Measurements from ENCODE around the gene GOLGA8S.
"Not testable (repeated sequence)": the region's sequence is repeated elsewhere in the genome, so short reads cannot be mapped to it uniquely, and the experiment has no call there.

GOLGA8S gene, protein sequence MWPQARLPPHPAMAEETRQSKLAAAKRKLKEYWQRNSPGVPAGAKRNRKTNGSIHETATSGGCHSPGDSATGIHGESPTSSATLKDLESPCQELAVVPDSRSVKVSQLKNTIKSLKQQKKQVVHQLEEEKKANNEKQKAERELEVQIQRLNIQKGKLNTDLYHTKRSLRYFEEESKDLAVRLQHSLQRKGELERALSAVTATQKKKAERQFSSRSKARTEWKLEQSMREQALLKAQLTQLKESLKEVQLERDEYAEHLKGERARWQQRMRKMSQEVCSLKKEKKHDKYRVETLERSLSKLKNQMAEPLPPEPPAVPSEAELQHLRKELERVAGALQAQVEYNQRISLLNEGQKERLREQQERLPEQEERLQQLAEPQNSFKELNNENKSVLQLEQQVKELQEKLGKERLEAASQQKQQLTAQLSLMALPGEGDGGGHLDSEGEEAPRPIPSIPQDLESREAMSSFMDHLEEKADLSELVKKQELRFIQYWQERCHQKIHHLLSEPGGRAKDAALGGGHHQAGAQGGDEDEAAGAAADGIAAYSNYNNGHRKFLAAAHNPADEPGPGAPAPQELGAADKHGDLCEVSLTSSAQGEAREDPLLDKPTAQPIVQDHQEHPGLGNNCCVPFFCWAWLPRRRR

GRCh38 chr15:23354448-23354847, at the start of gene GOLGA8S:
GOLGA8S (plus strand) TSS chr15:23354748; CDS start chr15:23354810, 62 bp downstream.
- not testable (repeated sequence) for H3K36me3 Mint-ChIP-seq; ATAC-seq; H3K4me1 Mint-ChIP-seq; H3K9me3 Mint-ChIP-seq; H3K4me3 Mint-ChIP-seq; H3K27ac Mint-ChIP-seq; DNase-seq (ENCODE audit: low spot score in 2 of 2)

- ATAC-seq; DNase-seq (ENCODE audit: low spot score in 2 of 2); H3K9me3 Mint-ChIP-seq: not testable (repeated sequence)
- Mint-ChIP-seq H3K4me3 (peak overlapping the region; percentile 98), H3K27ac (peak overlapping the region; percentile 96), H3K4me1 (peaks cover 50% of the 10 kb centered on the region), H3K36me3 (peaks cover 40% of the 10 kb centered on the region)
Measured at GRCh38 chr15:23304805-23305204, 49.7 kb upstream of the GOLGA8S start.

DNA sequence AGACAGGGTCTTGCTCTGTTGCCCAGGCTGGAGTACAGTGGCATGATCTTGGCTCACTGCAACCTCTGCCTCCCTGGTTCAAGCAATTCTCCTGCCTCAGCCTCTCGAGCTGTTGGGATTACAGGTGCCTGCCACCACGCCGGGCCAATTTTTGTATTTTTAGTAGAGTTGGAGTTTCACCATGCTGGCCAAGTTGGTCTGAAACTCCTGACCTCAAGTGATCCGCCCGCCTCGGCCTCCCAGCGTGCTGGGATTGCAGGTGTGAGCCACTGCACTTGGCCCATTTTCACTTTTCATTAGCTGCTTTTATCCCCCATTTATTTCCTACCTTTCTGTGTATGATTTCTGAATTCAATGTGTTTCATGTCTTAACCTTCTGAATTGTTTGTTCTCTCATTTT, 48.6 kb upstream of the GOLGA8S start:
- peak in 1 of 2 donors; percentile 30 for DNase-seq (ENCODE audit: low spot score in 2 of 2)
- H3K9me3 Mint-ChIP-seq, H3K4me3 Mint-ChIP-seq, ATAC-seq: not testable (repeated sequence)
- peaks cover 52% of the 10 kb centered on the region for H3K36me3 Mint-ChIP-seq
- H3K27ac Mint-ChIP-seq, result peak overlapping the region; percentile 96
- peaks cover 50% of the 10 kb centered on the region for H3K4me1 Mint-ChIP-seq

DNA sequence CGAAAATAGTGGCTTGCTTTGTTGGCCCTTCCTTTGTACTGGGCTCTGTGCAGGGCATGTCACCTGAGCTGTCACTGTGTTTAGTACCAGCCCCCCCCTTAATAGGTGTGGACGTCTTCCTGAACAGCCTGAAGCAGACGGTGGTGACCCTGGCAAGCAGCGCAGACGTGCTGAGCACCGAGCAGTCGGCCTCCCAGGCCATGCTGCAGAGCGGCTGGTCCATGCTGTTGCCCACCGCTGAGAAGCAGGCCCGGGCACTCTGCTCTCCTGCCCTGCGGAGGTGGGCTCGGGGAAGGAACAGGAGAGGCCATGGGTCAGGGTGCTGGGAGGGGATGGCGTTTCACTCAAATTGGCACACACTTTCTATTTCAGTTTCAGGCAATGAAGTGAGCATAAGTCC, 43.3 kb upstream of the GOLGA8S start:
- H3K36me3 Mint-ChIP-seq, result peaks cover 60% of the 10 kb centered on the region
- DNase-seq (ENCODE audit: low spot score in 2 of 2), result peak in 1 of 2 donors; percentile 41
- not testable (repeated sequence) for ATAC-seq, H3K9me3 Mint-ChIP-seq, H3K4me3 Mint-ChIP-seq
- peaks cover 26% of the 10 kb centered on the region for H3K4me1 Mint-ChIP-seq
- peak overlapping the region; percentile 17 for H3K27ac Mint-ChIP-seq

DNA sequence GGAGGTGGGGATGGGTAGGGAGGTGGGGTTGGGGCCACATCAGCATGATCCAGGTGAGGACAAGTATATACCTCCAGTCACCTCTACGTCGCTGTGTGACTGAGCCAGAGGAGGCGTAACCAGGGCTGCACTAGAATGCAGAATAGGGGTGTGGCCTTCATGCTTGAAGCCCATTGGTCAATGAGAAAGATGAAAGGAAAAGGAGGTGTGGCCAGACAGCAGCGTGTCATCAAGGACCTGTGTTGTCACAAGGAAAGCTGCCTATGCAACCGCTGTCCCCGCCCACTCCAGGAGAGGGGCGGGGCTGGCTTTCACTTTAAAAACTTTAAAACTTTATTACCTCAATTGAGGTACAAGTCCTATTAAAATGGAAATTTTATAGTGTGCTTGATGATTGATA, 20.5 kb upstream of the GOLGA8S start, which contains the start of gene GOLGA6L26:
TSS of gene GOLGA6L26 (minus strand) at position 101 of the 400 bp plus-strand sequence. CDS start at position 40, 61 bp downstream.
- H3K36me3 Mint-ChIP-seq, ATAC-seq: not testable (repeated sequence)

DNA sequence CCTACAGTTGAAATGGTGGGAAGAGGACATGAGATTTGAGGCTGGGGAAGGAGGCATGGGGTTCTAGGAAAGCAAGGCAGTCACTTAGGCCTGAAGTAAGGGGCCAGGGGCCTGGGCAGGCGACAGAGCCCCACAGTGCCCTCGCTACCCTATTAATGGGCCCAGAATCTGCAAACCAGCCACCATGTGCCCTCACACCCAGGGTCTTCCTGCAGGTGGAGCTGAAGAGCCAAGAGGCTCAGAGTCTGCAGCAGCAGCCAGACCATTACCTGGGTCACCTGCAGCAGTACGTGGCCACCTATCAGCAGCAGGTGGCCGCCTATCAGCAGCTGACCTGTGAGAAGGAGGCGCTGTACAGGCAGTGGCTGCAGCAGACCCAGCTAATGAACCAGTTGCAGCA, 8.1 kb downstream of the GOLGA8S start:
- H3K9me3 Mint-ChIP-seq; DNase-seq (ENCODE audit: low spot score in 2 of 2); ATAC-seq; H3K4me3 Mint-ChIP-seq; H3K36me3 Mint-ChIP-seq; H3K27ac Mint-ChIP-seq; H3K4me1 Mint-ChIP-seq: not testable (repeated sequence)

More for the DNA sequence above, 20.5 kb upstream of the GOLGA8S start, which contains the start of gene GOLGA6L26:
- not testable (repeated sequence) for H3K9me3 Mint-ChIP-seq; H3K4me3 Mint-ChIP-seq; H3K27ac Mint-ChIP-seq; DNase-seq (ENCODE audit: low spot score in 2 of 2); H3K4me1 Mint-ChIP-seq

- ATAC-seq; H3K36me3 Mint-ChIP-seq; H3K4me3 Mint-ChIP-seq; DNase-seq (ENCODE audit: low spot score in 2 of 2); H3K4me1 Mint-ChIP-seq; H3K27ac Mint-ChIP-seq; H3K9me3 Mint-ChIP-seq: not testable (repeated sequence)
Measured at GRCh38 chr15:23364261-23364660, 9.7 kb downstream of the GOLGA8S start.

- no peak for DNase-seq (ENCODE audit: low spot score in 2 of 2)
- Mint-ChIP-seq H3K36me3 (no peaks in the 10 kb centered on the region), H3K27ac (no peak overlapping the region), H3K9me3 (no peaks in the 10 kb centered on the region), H3K4me1 (no peaks in the 10 kb centered on the region), H3K4me3 (no peak overlapping the region)
- ATAC-seq, result no peak
Measured at GRCh38 chr15:23370578-23370977, 16.0 kb downstream of the GOLGA8S start.

- H3K36me3 Mint-ChIP-seq; H3K4me3 Mint-ChIP-seq; H3K4me1 Mint-ChIP-seq; ATAC-seq; DNase-seq (ENCODE audit: low spot score in 2 of 2); H3K27ac Mint-ChIP-seq; H3K9me3 Mint-ChIP-seq: not testable (repeated sequence)
Measured at GRCh38 chr15:23371134-23371533, 16.6 kb downstream of the GOLGA8S start.

DNA sequence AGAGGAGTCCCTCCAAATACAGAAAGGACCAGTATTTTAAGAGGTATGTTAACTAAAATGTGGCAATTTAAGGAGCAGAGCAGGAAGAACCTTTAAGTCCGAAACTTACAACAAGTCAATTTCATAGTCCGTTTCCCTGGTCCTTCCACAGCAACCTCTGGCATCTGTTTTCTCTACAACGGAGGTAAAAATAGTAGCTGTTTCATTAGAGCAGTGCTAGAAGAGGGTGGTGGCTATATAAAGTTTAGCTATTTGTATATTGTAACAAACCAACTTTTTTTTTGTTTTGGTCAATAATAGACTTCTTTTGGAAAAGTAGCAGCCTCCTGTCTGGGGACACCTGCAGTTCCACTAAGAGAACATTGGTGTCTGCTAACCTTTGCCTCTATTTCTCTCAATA, 17.3 kb downstream of the GOLGA8S start:
- not testable (repeated sequence) for ATAC-seq; H3K36me3 Mint-ChIP-seq; H3K4me3 Mint-ChIP-seq; H3K9me3 Mint-ChIP-seq; H3K4me1 Mint-ChIP-seq; DNase-seq (ENCODE audit: low spot score in 2 of 2); H3K27ac Mint-ChIP-seq

DNA sequence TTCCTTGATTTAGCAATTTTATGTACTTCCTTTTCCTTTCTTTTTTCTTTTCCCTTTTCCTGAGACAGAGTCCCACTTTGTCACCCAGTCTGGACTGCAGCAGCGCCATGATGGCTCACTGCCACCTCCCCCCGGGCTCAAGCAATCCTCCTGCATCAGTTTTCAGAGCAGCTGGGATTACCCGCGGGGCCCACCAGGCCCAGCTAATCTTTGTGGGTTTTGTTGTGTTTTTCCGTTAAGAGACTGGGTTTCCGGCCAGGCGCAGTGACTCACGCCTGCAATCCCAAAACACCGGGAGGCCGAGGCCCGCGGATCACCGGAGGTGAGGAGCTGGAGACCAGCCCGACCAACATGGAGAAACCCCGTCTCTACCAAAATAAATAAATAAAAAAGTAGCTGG, 17.7 kb downstream of the GOLGA8S start:
- Mint-ChIP-seq H3K36me3 (no peaks in the 10 kb centered on the region), H3K9me3 (no peaks in the 10 kb centered on the region), H3K27ac (no peak overlapping the region), H3K4me3 (no peak overlapping the region), H3K4me1 (no peaks in the 10 kb centered on the region)
- ATAC-seq (no peak), DNase-seq (ENCODE audit: low spot score in 2 of 2) (no peak)

DNA sequence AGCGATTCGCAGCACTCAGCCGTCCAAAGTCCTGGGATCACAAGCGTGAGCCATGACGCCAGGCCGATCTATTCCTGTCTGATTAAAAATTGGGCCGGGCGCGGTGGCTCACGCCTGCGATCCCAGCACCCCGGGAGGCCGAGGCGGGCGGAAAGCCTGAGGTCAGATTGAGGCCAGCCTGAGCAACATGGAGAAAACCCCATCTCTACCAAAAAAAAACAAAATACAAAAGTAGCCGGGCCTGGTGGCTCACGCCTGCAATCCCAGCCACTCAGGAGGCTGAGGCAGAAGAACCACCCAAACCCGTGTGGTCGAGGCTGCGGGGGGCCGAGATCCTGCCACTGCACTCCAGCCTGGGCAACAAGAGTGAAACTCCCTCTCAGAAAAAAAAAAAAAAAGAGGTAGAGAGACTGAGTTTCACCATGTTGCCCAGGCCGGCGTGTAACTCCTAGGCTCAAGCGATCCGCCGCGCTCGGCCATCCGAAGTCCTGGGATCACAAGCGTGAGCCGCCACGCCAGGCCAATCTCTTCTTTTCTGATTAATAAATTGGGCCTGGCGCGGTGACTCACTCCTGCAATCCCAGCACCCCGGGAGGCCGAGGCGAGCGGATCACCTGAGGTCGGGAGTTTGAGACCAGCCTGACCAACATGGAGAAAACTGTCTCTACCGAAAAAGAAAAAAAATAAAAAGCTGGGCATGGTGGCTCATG, 18.5 kb downstream of the GOLGA8S start:
- not testable (repeated sequence) for H3K4me3 Mint-ChIP-seq; DNase-seq (ENCODE audit: low spot score in 2 of 2); H3K4me1 Mint-ChIP-seq; H3K9me3 Mint-ChIP-seq; ATAC-seq; H3K36me3 Mint-ChIP-seq; H3K27ac Mint-ChIP-seq

DNA sequence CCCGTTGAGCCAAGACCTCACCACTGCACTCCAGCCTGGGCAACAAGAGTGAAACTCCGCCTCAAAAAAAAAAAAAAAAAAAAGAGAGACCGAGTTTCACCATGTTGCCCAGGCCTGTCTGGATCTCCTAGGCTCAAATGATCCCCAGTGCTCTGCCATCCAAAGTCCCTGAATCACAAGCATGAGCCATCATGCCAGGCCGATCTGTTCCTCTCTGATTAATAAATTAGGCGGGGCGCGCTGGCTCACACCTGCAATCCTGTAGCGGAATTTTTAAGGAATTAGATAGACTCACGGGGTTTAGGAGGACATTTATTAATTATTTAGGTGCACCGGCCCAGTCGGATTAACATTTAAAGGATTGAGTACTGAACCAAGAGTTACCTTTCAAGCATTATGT, 19.7 kb downstream of the GOLGA8S start:
- H3K27ac Mint-ChIP-seq; H3K4me1 Mint-ChIP-seq; H3K9me3 Mint-ChIP-seq; DNase-seq (ENCODE audit: low spot score in 2 of 2); H3K36me3 Mint-ChIP-seq; H3K4me3 Mint-ChIP-seq; ATAC-seq: not testable (repeated sequence)

DNA sequence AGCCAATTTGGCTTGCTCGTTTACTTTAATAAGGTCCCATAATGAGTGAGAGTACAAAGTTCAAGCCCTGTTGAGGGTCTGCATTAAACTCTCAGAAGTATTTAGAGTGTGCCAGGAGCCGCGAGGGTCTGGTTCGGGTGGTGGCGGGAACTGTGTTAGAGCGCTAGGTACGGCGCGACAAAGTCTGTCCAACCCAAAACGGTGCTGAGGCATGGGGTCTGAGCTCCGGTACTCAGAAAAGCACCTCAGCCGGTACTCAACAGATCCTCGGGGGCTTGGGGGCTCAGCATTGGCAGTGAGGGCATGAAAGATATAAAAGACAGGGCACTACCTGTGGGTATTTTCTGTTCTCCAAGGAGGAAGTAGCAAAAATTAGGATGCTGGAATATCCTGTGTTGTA, 24.4 kb downstream of the GOLGA8S start:
- not testable (repeated sequence) for H3K27ac Mint-ChIP-seq; H3K4me3 Mint-ChIP-seq; H3K9me3 Mint-ChIP-seq; H3K4me1 Mint-ChIP-seq; H3K36me3 Mint-ChIP-seq; ATAC-seq; DNase-seq (ENCODE audit: low spot score in 2 of 2)

DNA sequence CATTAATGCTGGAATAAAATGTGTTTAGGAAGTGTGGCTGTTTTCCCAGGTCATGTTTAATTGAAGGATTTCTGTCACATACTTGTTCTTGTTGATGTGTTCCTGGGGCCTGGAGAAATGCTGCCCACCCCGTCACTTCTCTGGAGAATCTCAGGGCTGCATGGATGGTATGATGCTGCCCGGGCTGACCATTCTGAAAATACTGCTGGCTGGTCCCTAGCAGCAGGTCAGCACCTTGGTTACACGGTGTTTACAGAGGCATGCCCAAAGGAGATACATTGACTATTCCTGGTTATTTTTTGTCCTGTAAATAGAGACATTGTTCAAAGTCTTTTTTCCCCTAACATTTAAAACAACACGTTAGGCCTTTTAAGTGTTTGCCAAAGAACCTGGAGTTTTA, 26.2 kb downstream of the GOLGA8S start:
- not testable (repeated sequence) for ATAC-seq; H3K36me3 Mint-ChIP-seq; DNase-seq (ENCODE audit: low spot score in 2 of 2); H3K9me3 Mint-ChIP-seq; H3K4me3 Mint-ChIP-seq; H3K4me1 Mint-ChIP-seq; H3K27ac Mint-ChIP-seq
